H9 (cell line): ENCODE measurements around the gene PRRC1. TPM values are rescaled to one million over a fixed set of nuclear protein-coding genes. Genes with fewer than 3 reads are reported as not detected.

Experiments used
- DNase-seq: peaks from one replicate; pipeline ENCODE4 v3.0.0-alpha.2; 2017
- H2AFZ ChIP-seq: one replicate; pipeline ENCODE4 v1.6.1; 2013; ENCODE audit warnings: mild to moderate bottlenecking, low read length, control low read depth, moderate library complexity
- H2AK5ac ChIP-seq: 2 replicates; pipeline ENCODE4 v1.6.1; 2013; ENCODE audit warnings: low read length, control low read depth, mixed read lengths; ENCODE audit not compliant: insufficient read length
- H2BK120ac ChIP-seq: one replicate; pipeline ENCODE4 v1.6.1; 2013; ENCODE audit warnings: low read depth, mild to moderate bottlenecking, low read length, control low read depth, inconsistent platforms; ENCODE audit not compliant: poor library complexity, severe bottlenecking
- H2BK12ac ChIP-seq: 2 replicates; pipeline ENCODE4 v1.6.1; 2013; ENCODE audit warnings: low read length, control low read depth, mixed read lengths, low read depth; ENCODE audit not compliant: insufficient read length
- H2BK15ac ChIP-seq: 2 replicates; pipeline ENCODE4 v1.6.1; 2013; ENCODE audit warnings: low read depth, low read length, control low read depth
- H2BK20ac ChIP-seq: one replicate; pipeline ENCODE4 v1.6.1; 2013; ENCODE audit warnings: low read depth, mild to moderate bottlenecking, low read length, control low read depth, inconsistent platforms; ENCODE audit not compliant: poor library complexity, severe bottlenecking
- H2BK5ac ChIP-seq: 2 replicates; pipeline ENCODE4 v1.6.1; 2013; ENCODE audit warnings: low read length, control low read depth, mixed read lengths; ENCODE audit not compliant: insufficient read length
- H3K14ac ChIP-seq: 2 replicates; pipeline ENCODE4 v1.6.1; 2013; ENCODE audit warnings: low read length, control low read depth; ENCODE audit not compliant: insufficient read depth
- H3K18ac ChIP-seq: 2 replicates; pipeline ENCODE4 v1.6.1; 2013; ENCODE audit warnings: low read depth, mild to moderate bottlenecking, mixed read lengths, low read length, control low read depth; ENCODE audit not compliant: insufficient read length
- H3K23ac ChIP-seq: 2 replicates; pipeline ENCODE4 v1.6.1; 2013; ENCODE audit warnings: low read length, control low read depth, mixed read lengths, low read depth; ENCODE audit not compliant: insufficient read length
- H3K23me2 ChIP-seq: 2 replicates; pipeline ENCODE4 v1.6.1; 2013; ENCODE audit warnings: low read depth, mild to moderate bottlenecking, mixed read lengths, low read length, control low read depth; ENCODE audit not compliant: insufficient read length, poor library complexity, severe bottlenecking
- H3K27ac ChIP-seq: 2 replicates; pipeline ENCODE4 v1.5.1; 2013; ENCODE audit warnings: low read length, control low read depth, mixed read lengths, low read depth; ENCODE audit not compliant: insufficient read length
- H3K27me3 ChIP-seq: 2 replicates; pipeline ENCODE4 v1.6.1; 2013; ENCODE audit warnings: low read length, control low read depth, inconsistent platforms; ENCODE audit not compliant: insufficient read depth
- H3K4ac ChIP-seq: 2 replicates; pipeline ENCODE4 v1.6.1; 2013; ENCODE audit warnings: low read depth, mild to moderate bottlenecking, control low read depth, inconsistent platforms, low read length, moderate library complexity
- H3K4me1 ChIP-seq: 2 replicates; pipeline ENCODE4 v1.6.1; 2013; ENCODE audit warnings: low read length, control low read depth, inconsistent platforms; ENCODE audit not compliant: insufficient read depth
- H3K4me2 ChIP-seq: 2 replicates; pipeline ENCODE4 v1.6.1; 2013; ENCODE audit warnings: low read length, control low read depth, mixed read lengths; ENCODE audit not compliant: insufficient read length, insufficient read depth
- H3K56ac ChIP-seq: 2 replicates; pipeline ENCODE4 v1.6.1; 2013; ENCODE audit warnings: low read depth, mild to moderate bottlenecking, mixed read lengths, low read length, control low read depth; ENCODE audit not compliant: insufficient read length
- H3K79me1 ChIP-seq: 2 replicates; pipeline ENCODE4 v1.6.1; 2013; ENCODE audit warnings: low read depth, mild to moderate bottlenecking, moderate library complexity, low read length, control low read depth, inconsistent platforms; ENCODE audit not compliant: insufficient read depth, poor library complexity, severe bottlenecking
- H3K79me2 ChIP-seq: 2 replicates; pipeline ENCODE4 v1.6.1; 2013; ENCODE audit warnings: low read length, control low read depth, inconsistent platforms; ENCODE audit not compliant: insufficient read depth
- H3K9ac ChIP-seq: 2 replicates; pipeline ENCODE4 v1.6.1; 2013; ENCODE audit warnings: low read length, control low read depth, mixed read lengths; ENCODE audit not compliant: insufficient read length; ENCODE audit errors: extremely low read depth
- H3K9me3 ChIP-seq: one replicate; pipeline ENCODE4 v1.6.1; 2013; ENCODE audit warnings: low read depth, low read length, inconsistent platforms; ENCODE audit not compliant: control insufficient read depth
- H3T11ph ChIP-seq: one replicate; pipeline ENCODE4 v1.6.1; 2013; ENCODE audit warnings: mild to moderate bottlenecking, low read length, control low read depth, inconsistent platforms
- H4K20me1 ChIP-seq: one replicate; pipeline ENCODE4 v1.6.1; 2013; ENCODE audit not compliant: control insufficient read depth, insufficient read length, insufficient read depth
- H4K5ac ChIP-seq: 2 replicates; pipeline ENCODE4 v1.6.1; 2013; ENCODE audit warnings: low read depth, mild to moderate bottlenecking, mixed read lengths, low read length, control low read depth; ENCODE audit not compliant: insufficient read length
- H4K8ac ChIP-seq: replicated peaks from 2 replicates; pipeline ENCODE4 v1.6.1; 2013; ENCODE audit warnings: low read length, control low read depth, mixed read lengths, low read depth; ENCODE audit not compliant: insufficient read length
- H4K91ac ChIP-seq: 2 replicates; pipeline ENCODE4 v1.6.1; 2013; ENCODE audit warnings: low read depth, mild to moderate bottlenecking, moderate library complexity, mixed read lengths, low read length, control low read depth; ENCODE audit not compliant: insufficient read length
- H3K27ac Mint-ChIP-seq, 3 experiments: 2 replicates in 2 of 3; 3 replicates in 1 of 3; pipeline ENCODE4 v1.8.0; 2020 to 2021; ENCODE audit warnings: mixed read lengths in 3 of 3, mild to moderate bottlenecking in 1 of 3, moderate library complexity in 1 of 3
- H3K27me3 Mint-ChIP-seq: 2 replicates; pipeline ENCODE4 v1.8.0; 2021; ENCODE audit warnings: low read depth, mild to moderate bottlenecking, moderate library complexity, mixed read lengths
- H3K36me3 Mint-ChIP-seq, 3 experiments: 2 replicates in 2 of 3; 3 replicates in 1 of 3; pipeline ENCODE4 v1.8.0; 2020 to 2021; ENCODE audit warnings: low read depth in 3 of 3, mixed read lengths in 3 of 3; ENCODE audit not compliant: insufficient read depth in 1 of 3
- H3K4me1 Mint-ChIP-seq, 2 experiments: 2 replicates each; pipeline ENCODE4 v1.8.0; 2020; ENCODE audit warnings: mixed read lengths in 2 of 2
- H3K4me3 Mint-ChIP-seq, 2 experiments: 2 replicates in 1 of 2; 3 replicates in 1 of 2; pipeline ENCODE4 v1.8.0; 2020 to 2021; ENCODE audit warnings: mild to moderate bottlenecking in 2 of 2, mixed read lengths in 2 of 2, moderate library complexity in 1 of 2
- H3K9me3 Mint-ChIP-seq, 2 experiments: 2 replicates in 1 of 2; 3 replicates in 1 of 2; pipeline ENCODE4 v1.8.0; 2020; ENCODE audit warnings: mild to moderate bottlenecking in 2 of 2, mixed read lengths in 2 of 2, moderate library complexity in 1 of 2
- WGBS: extraction: QIAGEN DNeasy Blood & Tissue Kit; methylation state at CpG from one replicate; pipeline ENCODE4 v1.1.7; 2013; ENCODE audit warnings: missing lambda C conversion rate, low lambda C conversion rate, mixed read lengths; ENCODE audit not compliant: insufficient read length; ENCODE audit errors: extremely low coverage; 5-methylcytosine and 5-hydroxymethylcytosine counted together
- total RNA-seq: library from RNA; stranded (reverse); gene quantifications from 2 replicates; pipeline ENCODE4 v1.2.1, GENCODE V29; 2021
- TF ChIP-seq, protein P1 (sequence below): fragments of 200-600 bp; sonication (generic); conservative IDR thresholded peaks from 3 replicates; pipeline ENCODE4 v1.8.0; 2021; ENCODE audit warnings: antibody characterized with exemption, mild to moderate bottlenecking

Gene PRRC1
- total RNA-seq, 1 experiment from 2014 or later, result 70.7 TPM

DNA sequence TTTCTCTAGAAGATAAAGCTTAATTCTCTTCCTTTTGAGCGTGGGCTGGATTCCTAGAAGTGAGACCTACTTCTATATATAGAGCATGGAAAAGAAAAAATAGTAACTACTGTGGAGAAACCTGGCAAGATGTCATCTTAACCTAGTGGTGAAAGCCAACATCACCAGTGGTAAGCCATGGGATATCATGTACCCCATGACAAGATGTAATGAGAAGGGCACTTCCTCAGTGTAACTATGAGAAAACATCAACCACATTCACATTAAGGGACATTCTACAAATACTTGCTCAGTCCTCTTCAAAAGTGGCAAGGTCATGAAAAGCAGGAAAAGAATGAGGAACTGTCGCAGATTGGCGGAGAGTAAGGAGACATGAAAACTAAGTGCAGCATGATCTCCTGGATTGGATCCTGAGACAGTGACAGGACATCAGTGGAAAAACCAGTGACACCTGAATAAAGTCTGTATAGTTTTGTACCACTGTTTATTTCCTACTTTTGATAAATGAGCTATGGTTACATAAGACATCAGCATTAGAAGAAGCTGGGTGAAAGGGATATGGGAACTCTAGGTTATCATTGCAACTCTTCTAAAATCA, 65.4 kb downstream of the PRRC1 start:
- Mint-ChIP-seq H3K9me3 (no peaks in the 10 kb centered on the region), H3K36me3 (no peaks in the 10 kb centered on the region), H3K4me1 (peaks cover 12% of the 10 kb centered on the region in 2 experiments), H3K27ac (no peak overlapping the region), H3K4me3 (no peak overlapping the region), H3K27me3 (no peaks in the 10 kb centered on the region)
- Histone ChIP-seq H3K27ac (no peak overlapping the region), H4K8ac (no peak overlapping the region), H3K23ac (no peak overlapping the region), H3K4me1 (no peaks in the 10 kb centered on the region), H3K56ac (no peak overlapping the region), H3K79me2 (no peaks in the 10 kb centered on the region), H2BK12ac (no peak overlapping the region), H3K9ac (no peak overlapping the region), H3K27me3 (no peaks in the 10 kb centered on the region), H3K9me3 (no peaks in the 10 kb centered on the region), H2BK15ac (no peak overlapping the region), H3K4me2 (no peak overlapping the region), H3K23me2 (no peaks in the 10 kb centered on the region), H3K4ac (no peak overlapping the region), H2BK20ac (no peak overlapping the region), H3K14ac (no peak overlapping the region), H2BK120ac (no peak overlapping the region), H2AFZ (no peak overlapping the region), H2AK5ac (no peak overlapping the region), H4K91ac (no peak overlapping the region), H3K18ac (no peak overlapping the region), H4K20me1 (no peaks in the 10 kb centered on the region), H3K79me1 (no peaks in the 10 kb centered on the region), H3T11ph (no peak overlapping the region), H2BK5ac (no peak overlapping the region), H4K5ac (no peak overlapping the region)
- no peak for DNase-seq
- TF ChIP-seq, protein P1, sequence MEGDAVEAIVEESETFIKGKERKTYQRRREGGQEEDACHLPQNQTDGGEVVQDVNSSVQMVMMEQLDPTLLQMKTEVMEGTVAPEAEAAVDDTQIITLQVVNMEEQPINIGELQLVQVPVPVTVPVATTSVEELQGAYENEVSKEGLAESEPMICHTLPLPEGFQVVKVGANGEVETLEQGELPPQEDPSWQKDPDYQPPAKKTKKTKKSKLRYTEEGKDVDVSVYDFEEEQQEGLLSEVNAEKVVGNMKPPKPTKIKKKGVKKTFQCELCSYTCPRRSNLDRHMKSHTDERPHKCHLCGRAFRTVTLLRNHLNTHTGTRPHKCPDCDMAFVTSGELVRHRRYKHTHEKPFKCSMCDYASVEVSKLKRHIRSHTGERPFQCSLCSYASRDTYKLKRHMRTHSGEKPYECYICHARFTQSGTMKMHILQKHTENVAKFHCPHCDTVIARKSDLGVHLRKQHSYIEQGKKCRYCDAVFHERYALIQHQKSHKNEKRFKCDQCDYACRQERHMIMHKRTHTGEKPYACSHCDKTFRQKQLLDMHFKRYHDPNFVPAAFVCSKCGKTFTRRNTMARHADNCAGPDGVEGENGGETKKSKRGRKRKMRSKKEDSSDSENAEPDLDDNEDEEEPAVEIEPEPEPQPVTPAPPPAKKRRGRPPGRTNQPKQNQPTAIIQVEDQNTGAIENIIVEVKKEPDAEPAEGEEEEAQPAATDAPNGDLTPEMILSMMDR, result no peak
- WGBS, result no CpG with 5 or more reads among the region's 3 CpGs
